ENCODE data around the gene DNMT3L.
"Not testable (repeated sequence)": the region's sequence is repeated elsewhere in the genome, so short reads cannot be mapped to it uniquely, and the experiment has no call there.

Gene DNMT3L

GRCh38 chr21:44294391-44295162, 32.9 kb upstream of the DNMT3L start:
- no peak for DNase-seq

- no peak for DNase-seq
Measured at GRCh38 chr21:44293551-44294231, 32.0 kb upstream of the DNMT3L start.

GRCh38 chr21:44292812-44293195, 31.1 kb upstream of the DNMT3L start:
- DNase-seq, result no peak

GRCh38 chr21:44291936-44292811, 30.5 kb upstream of the DNMT3L start:
- no peak for DNase-seq

- DNase-seq, result no peak
Measured at GRCh38 chr21:44291078-44291935, 29.6 kb upstream of the DNMT3L start.

- no peak for DNase-seq
Measured at GRCh38 chr21:44290327-44291077, 28.8 kb upstream of the DNMT3L start.

- no peak for DNase-seq
Measured at GRCh38 chr21:44289381-44290010, 27.8 kb upstream of the DNMT3L start.

GRCh38 chr21:44288251-44289110, 26.8 kb upstream of the DNMT3L start:
- DNase-seq, result no peak

- DNase-seq, result no peak
Measured at GRCh38 chr21:44286716-44287632, 25.3 kb upstream of the DNMT3L start.

- no peak for DNase-seq
Measured at GRCh38 chr21:44286086-44286715, 24.5 kb upstream of the DNMT3L start.

GRCh38 chr21:44285138-44285992, 23.7 kb upstream of the DNMT3L start, which contains the start of gene AIRE:
Gene AIRE (plus strand): TSS chr21:44285876. CDS start chr21:44286007, 131 bp downstream.
- no peak for DNase-seq

- no peak for DNase-seq
Measured at GRCh38 chr21:44283948-44284347, 22.3 kb upstream of the DNMT3L start.

GRCh38 chr21:44283211-44283785, 21.6 kb upstream of the DNMT3L start:
- not testable (repeated sequence) for DNase-seq

- no peak for DNase-seq
Measured at GRCh38 chr21:44282370-44282769, 20.7 kb upstream of the DNMT3L start.

- DNase-seq, result no peak
Measured at GRCh38 chr21:44281801-44282200, 20.1 kb upstream of the DNMT3L start.

- DNase-seq, result no peak
Measured at GRCh38 chr21:44279354-44280260, 17.9 kb upstream of the DNMT3L start.

All from COR-L47 (cell line).